NCI-H2196 (cell line): ENCODE measurements around the gene STARD13.

Experiments
- DNase-seq: peaks from one replicate; lab custom pipeline; 2025; ENCODE audit not compliant: unreplicated experiment; lab: John Stamatoyannopoulos, UW

Gene STARD13

DNA sequence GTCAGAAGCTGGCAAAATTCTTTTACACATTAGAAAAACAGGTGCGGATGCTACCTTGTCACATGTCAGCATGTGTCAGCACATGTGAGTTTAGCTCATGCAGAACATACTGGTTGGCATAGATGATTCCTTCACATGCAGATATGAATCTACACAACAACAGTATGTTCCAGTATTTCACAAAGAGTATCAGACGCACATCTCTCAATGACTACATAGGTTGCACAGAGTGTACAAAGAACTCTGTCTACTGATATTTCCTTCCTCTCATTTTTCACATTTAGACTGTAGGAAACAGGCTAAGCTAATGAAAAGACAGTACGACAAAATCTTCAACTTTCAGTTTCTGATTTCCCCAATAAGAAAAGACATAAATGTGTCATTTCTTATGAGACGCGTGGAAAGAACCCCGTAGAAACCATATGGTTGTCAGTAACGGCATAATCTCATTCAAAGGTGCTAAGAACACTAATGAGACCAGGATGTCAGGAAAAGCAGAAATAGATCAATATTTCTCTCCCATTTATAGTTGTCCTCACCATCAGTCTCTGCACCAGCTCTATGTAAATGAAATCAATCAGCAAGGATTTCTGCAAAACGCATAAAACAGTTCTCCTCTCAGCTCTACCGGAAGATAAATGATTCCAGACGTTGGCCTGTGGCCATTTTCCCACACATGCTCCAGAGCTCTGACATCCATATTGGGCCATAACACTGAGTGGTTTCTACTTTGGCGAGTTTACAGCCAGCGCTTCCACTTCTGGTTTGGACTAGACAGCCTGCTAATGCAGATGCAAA lies 81.2 kb downstream of the STARD13 start:
- no peak for DNase-seq

DNA sequence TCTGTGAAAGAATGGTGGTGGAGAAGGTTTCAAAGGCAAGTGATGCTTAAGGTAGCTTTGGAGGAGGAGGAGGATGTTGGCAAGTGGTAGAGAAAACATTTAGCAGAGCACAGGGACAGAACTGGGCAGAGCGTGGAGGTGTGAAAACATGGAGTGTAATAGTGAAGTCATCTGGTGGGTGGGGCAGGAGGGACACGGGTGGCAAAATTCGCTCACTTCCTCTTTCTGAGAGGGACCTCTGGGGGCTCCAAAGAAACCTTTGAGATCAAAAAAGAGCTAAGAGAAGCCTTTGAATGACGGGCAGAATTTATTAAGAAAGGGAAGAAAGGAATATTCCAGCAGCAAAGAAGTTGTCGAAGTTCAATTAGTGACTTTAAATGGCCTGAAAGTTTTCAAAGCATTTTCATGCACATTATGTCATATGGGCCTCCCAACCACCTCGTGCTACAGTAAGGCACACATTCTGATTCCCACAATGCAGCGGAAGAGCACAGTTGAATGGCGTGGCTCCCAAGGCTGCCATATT lies 82.8 kb downstream of the STARD13 start:
- DNase-seq, result no peak

DNA sequence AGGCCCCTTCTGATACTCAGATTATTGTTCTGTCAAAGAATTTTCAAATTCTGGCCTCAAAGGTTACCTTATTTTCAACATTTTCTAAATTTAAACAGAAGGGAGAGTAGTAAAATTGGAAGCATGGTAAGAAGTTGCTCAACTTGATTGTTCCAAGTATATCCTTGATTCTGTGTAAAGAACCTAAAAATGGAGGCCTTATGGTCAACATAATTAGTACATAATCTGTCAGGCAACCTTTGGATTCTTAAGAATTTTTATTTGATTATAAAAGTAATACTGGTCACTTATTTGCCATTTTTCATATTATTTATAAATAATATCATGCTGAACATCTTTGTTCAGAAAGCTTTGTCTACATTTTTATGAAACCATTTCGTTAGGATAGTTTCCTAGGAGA lies 83.9 kb downstream of the STARD13 start:
- no peak for DNase-seq

DNA sequence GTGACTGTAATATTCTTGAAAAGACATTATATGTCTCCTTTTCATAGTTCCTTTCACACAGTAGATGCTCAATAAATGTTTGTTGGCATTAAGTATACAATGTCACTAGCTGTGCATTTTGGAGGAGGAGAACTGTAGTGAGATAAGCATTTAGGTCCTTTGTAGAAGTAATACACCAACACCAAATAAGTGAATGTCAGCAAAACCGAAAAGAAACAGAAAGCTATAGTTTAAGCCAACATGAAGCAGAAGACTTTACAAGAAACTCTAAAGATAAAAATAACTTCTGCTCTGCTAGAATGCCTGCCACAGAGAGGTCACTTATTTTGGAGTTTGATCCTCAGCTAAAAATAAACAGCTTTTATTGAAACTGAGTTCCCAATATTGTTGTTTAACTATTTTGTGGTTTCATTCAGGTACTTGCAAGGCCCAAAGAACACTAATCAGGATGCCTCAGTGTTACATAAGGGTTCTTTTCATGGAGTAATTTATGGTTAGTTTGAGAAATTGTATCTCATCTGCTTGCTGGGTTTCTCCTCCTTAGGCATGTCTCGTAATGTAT lies 86.2 kb downstream of the STARD13 start:
- DNase-seq, result no peak

DNA sequence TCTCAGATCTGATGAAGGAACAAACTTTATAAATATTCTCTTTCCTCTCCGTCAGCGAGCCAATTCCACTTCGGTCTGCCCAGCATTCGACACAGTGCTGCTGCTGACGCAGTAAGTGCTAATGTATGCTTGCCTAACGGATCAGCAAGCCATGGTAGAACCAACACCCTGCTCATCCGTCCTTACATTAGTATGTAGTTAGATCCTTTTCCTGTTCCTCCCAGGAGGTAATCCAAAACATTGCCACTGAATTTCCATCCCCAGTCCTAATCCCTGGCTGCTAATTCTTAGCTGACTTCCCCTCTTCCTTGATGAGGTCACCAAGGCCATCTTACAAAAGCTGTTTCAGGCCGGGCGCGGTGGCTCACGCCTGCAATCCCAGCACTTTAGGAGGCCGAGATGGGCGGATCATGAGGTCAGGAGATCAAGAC lies 88.0 kb downstream of the STARD13 start:
- DNase-seq, result no peak

DNA sequence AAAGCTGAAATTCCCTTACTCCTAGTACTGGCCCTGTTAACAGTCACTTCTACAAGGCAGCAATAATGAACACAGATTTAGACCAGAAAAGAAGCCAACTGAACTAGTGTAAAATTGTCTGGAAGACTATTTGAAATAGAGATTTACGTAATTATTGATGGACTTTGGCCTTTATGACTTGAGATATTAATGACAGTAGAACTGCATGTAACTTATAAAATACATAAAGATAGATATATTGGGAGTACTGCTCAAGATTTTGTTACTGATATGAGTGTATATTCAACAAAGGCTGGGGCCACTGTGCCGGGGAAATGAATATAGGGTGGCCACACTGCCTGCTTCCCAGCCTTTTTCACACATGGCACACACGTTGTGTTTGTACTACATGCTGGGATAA lies 88.8 kb downstream of the STARD13 start:
- DNase-seq, result no peak

DNA sequence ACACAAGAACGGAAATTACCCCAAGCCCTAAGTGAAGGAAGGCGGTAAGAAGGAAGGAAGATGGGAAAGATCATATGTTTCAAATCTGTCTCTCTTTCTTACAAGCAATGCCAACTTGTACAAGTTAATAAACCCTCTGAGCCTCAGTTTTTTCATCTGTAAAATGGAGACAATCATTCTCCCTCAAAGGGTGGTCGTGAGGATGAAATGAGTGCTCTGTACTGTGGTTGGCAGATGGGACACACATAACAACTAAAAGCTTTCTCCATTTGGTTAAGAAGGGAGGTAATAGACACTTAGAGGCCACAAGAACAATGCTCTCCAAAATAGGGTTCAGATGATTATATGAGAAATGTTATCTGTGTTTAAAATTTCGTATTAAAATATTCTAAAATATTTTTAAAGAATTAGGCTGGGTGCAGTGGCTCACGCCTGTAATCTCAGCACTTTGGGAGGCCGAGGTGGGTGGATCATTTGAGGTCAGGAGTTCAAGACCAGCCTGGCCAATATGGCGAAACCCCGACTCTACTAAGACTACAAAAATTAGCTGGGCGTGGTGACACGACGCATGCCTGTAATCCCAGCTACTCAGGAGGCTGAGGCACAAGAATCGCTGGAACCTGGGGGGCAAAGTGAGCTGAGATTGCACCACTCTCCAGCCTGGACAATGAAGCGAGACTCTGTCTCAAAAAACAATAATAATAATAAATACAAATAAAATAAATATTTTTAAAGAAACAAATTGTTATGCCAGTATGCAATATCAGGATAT lies 89.7 kb downstream of the STARD13 start:
- no peak for DNase-seq

DNA sequence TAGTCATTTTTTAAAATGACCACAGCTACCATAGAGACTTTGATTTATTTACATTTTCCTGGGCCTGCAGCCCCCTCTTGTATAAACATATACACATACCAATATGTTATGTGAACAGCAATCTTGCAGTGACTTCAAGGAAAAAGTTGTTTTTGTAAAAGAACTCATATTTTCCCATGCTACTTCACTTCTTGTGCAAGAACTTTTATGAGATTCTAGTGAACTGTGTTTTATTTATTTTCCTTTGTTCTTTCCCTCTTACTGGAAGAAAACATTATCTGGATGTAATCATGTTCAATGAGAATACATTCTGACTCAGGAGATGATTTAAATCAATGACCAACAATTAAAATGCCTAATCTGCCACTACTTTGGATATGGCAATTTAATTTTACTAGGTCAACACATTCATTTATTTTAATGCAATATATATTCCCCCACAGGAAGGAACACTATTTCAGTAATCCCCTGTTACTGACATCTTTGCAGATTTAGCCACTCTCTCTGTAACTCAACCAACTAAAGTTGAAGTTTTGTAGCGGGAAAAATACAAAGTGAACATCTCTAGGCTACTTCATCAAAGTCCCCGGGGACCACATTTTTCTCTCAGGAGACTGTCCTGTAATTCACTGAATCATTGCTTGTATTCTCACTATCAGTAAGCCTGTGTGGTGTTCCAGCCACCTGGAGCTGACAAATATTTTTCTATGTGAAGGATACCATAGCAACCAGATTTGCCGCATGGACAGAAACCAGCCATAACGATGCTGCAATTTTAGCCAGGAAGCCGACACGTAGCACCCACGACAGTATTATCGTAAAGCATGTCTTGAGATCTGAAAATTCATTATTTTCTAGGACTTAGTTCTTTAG lies 90.5 kb downstream of the STARD13 start:
- no peak for DNase-seq

DNA sequence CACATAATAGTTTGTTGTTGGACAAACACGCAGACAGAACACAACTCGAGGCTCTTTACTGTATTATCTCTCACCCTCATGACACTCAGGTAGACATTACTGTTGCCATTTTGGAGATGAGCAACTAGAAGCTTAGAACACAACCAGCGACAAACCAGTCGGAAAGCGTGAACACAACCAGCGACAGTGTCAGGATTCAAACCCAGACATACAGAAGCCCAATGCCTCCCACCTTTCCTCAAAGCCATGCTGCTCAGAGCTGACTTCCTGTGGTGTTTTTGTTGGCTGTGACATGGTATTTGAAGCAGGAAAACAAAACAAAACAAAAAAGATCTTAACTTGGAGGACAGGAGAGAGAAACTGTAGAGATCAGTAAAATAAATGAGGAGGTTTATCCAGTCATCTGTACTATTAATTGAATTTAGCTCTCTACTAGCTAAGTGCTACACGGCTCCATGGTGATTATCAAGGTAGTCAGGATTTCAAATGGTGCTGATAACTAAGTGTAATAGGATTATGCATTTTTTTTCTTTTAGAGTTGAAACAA lies 92.1 kb downstream of the STARD13 start:
- DNase-seq, result no peak

DNA sequence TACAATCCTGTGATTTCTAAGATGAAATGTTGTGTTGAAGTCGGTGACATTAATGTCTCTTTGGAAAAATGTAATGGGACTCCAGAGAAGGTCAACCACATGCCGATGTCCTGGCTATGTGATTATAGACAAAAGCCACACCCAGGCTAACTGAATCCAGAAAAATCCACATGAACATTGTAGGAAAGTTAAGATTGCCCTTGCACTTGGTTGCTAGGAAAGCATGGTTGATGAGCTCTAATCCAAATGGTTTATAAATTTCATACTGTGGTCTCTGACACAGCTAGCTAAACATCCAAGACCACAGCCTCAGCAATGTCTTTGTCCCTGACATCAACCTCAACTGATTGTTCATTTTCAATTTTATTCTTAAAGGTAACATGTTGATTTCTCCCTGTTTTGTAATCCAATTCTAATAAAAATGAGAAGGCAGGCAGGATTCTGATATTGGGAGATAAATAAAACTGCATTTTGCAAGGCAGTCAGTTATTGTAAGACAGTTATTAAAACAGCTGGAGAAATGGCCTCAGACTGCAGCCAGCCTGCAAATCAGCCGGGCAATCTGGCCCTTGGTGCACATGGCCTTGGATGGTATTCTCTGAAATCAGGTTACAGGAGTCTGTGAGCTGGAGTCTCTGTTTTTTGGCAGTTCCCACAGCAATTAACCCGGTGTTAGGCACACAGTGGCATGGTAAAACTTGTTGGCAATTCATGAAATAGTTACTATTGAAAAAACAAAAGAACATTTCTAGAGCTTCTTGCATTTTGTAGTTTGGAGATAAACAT lies 93.9 kb downstream of the STARD13 start:
- DNase-seq, result no peak

DNA sequence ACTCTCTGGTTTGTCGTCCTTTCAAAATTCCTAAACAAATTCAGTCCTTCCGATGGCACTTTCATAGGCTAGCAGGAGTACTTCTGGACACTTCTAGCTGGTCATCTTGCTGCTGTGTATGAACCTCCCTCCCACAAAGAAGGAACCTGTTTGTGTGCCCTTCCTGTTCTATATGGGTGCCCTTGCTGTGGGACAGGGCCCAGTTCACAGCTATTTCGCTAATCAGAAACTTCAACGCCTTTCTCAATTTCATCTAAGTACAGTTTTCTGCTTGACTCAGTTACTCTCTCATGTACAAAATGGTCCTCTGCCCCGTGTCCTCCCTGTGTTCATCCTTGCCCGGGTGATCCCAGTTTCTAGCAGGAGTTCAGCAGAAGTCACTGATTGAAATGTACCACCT lies 96.1 kb downstream of the STARD13 start:
- no peak for DNase-seq

DNA sequence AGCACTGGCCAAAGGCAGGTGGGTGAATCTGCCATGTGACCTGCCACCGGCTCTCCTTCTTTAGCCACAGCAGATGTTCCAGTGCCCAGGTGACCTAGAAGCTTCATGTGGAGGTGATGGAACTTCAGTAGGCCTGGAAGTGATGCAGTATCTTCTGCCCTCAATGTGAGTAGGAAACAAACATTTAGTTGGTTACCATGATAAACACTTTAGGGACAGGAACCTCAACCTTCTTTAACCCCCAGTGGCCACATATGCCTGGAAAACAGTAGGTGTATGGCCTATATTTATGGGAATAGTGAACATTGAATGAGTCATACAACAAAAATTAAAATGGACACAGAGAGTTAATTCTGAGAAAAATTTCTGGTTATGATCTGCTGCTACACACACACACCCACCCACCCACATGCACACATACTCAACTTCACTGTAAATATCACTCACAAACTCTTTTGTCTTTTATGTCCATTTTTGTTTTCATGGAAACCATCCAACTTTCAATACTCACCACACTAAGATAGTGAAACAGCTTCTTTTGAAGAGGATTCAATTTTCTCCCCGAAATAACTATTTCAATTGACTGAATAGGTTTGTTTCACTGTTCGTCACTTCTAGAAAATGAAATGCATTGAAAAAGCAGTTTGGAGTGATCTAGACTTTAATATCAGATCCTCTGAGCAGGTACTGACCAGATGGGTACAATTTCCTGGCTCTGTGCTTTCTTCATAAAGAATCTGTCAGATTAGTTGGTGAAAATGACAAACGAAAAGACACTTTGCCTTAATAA lies 97.3 kb downstream of the STARD13 start:
- DNase-seq, result no peak

DNA sequence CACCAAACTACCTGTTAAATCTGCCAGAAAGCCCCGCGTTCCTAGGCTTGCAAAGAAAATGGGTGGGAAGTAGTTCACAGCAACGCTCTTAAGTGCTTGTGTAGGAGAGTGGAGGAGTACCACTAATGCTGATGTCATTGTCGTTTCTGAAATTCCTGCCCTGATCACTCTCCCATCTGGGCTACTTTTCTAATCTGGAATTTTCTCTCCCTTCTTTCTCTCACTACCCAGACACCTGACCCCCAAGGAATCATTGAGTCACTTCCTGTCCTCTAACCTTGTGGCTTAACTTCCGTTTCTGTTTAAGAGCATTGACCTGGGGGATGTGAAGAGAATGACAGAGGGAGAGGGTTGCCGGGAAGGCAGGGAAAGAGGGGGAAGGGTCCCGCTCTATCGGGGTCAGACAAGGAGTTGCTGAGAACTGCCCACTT lies 98.7 kb downstream of the STARD13 start:
- no peak for DNase-seq

DNA sequence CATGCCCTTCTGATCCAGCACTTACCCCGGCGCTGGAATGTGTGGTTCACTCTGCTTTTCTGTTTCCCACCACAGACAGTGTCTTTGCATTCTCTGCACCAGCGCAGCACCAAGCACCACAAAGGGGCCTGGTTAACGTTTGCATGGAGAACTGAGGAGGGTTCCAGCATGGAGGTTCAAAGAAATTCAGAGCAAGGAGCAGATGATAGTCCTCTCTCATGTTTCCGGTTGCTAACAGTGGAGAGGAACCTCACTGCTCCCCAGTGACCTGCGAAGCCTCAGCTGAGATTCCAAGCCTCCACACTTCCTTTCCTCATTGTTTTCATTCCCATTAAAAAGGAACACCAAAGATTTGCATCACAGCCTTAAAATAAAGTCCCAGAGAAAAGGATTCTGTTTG lies 99.7 kb downstream of the STARD13 start:
- DNase-seq, result no peak

DNA sequence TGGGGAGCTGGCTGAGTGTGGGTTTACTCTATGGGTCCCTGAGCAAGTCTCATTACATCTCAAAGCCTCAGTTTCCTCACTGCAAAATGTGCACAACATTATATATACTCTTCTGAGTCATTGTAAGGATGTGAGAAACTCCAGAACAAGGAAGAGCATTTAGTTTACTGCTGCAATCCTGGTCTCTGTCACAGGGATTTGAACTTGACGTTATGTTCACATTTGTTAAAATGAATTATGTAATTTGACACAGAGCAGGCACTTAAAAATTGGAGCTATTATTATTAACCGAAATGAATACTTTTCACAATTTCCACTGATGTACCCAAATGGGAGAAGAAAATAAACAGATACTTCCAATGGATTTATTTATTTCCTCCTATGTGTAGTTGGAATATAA lies 101.0 kb downstream of the STARD13 start:
- DNase-seq, result no peak

DNA sequence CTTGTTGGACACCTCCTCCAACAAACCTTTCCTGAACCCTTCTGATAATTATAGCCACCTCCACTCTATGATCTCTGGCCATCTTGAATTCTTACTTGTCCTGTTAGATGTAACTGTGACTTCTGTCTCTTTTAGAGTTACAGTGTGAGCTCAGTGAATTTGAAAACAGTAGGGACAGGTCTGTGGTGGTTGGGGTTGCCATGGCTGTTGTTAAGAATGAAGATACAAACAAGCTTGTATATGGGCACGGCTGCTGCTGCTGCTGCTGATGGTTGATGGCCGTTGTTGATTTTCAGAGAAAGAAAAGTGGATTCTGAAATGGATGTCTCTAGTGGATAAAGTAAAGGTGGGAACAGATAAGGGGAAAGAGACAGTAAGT lies 101.5 kb downstream of the STARD13 start:
- DNase-seq, result no peak

DNA sequence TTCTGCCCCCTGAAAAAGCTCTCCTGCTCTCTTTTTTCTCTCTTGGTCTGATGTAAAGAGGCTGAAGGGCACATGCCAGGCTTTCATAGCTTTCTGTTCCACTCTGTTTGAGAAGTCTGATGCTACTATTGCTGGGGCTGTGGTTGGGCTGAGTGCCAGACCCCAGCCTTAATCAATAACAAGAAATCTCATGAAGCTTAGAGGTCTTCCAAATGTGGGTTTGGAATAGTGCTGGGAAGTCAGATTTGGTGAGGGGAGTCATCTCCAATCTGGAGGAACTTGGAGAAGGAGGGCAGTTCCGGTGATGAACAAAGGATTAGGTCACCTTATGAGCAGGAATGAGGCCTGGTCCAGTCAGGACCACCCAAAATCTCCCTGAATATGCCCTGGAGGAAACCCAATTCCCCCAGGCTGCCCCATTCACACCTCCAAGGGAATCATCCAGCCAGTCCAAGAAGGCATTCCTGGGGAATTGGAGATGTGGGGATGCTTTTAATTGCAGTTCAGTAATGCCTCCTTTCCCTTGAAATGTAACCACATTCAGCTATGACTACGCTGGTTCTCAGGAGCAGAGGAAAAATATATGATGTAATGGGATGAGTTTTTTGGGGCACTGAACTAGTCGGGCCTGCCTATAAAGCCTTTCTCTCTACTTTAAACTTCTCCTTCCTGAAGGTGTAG lies 102.0 kb downstream of the STARD13 start:
- DNase-seq, result no peak

DNA sequence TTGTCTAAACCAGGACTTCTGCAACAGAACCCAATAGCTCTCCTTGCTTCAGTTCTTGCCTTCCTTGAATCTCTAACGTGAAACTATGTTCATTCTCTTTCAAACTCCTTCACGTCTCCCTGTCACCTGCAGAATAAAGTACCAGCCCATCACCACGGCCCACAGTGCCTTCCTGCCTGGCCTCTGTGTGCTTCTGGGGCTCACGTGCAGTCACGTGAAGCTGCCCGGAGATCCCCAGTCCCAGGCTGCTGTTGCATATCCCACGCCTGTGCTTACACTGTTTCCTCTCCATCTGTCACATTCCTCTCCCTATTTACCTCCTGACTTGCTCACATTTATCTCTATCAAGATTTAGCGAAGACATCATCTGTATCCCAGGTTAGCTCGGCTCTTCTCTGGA lies 102.8 kb downstream of the STARD13 start:
- DNase-seq, result no peak

DNA sequence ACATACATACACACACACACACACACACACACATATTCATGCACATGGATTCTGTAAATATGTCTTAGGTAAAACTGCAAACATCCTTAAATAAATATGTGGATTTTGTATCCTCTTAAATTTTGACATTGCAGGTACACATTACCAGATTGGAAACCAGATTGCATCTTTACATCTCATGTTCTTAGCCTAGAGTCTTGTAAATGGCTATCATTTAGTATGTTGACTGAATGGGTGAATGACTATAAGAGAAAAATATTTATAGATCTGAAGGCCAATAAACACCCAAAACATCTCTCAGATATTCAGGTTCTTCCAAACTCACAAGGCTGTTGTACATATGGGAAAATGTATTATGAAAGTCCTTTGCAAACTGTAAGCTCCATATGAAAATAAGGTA lies 104.3 kb downstream of the STARD13 start:
- DNase-seq, result no peak
